Measurements from ENCODE around the gene HS6ST2.

The HS6ST2 gene

GRCh38 chrX:132957211-132958090 lies 978 bp downstream of the HS6ST2 start:
- Histone ChIP-seq H3K27ac (ENCODE audit: low read depth, low read length) (no peak overlapping the region), H4K20me1 (ENCODE audit: control insufficient read depth, insufficient read depth, low read depth, low read length) (no peaks in the 10 kb centered on the region), H3K36me3 (ENCODE audit: control insufficient read depth, low read length) (no peaks in the 10 kb centered on the region), H3K9me3 (ENCODE audit: control insufficient read depth, insufficient read depth, low read length) (no peaks in the 10 kb centered on the region), H3K4me1 (ENCODE audit: control insufficient read depth, low read length) (no peaks in the 10 kb centered on the region), H3F3A (ENCODE audit: control insufficient read depth, insufficient read depth) (no peaks in the 10 kb centered on the region), H3K9me2 (replicated peaks; ENCODE audit: control insufficient read depth, low read length) (no peaks in the 10 kb centered on the region), H3K4me2 (ENCODE audit: low read length) (no peak overlapping the region), H3K79me2 (ENCODE audit: control insufficient read depth, low read length) (no peaks in the 10 kb centered on the region), H3K4me3 (ENCODE audit: low read length) (no peak overlapping the region), H3K27me3 (ENCODE audit: control insufficient read depth, low read length) (no peaks in the 10 kb centered on the region)
- TF ChIP-seq CTCF (IDR thresholded peaks at IDR 0.05; ENCODE audit: low read depth, low read length, poor library complexity, severe bottlenecking), result no peak
- TF ChIP-seq EZH2phosphoT487 (IDR thresholded peaks at IDR 0.05; ENCODE audit: borderline replicate concordance, low read length), result no peak

GRCh38 chrX:132956421-132957210 lies 1.8 kb downstream of the HS6ST2 start:
- H3K4me3 ChIP-seq (ENCODE audit: low read length), result no peak overlapping the region
- H3K4me1 ChIP-seq (ENCODE audit: control insufficient read depth, low read length), result no peaks in the 10 kb centered on the region
- no peaks in the 10 kb centered on the region for H3K36me3 ChIP-seq (ENCODE audit: control insufficient read depth, low read length)
- no peaks in the 10 kb centered on the region for H4K20me1 ChIP-seq (ENCODE audit: control insufficient read depth, insufficient read depth, low read depth, low read length)
- no peaks in the 10 kb centered on the region for H3K79me2 ChIP-seq (ENCODE audit: control insufficient read depth, low read length)
- no peak overlapping the region for H3K4me2 ChIP-seq (ENCODE audit: low read length)
- no peak overlapping the region for H3K27ac ChIP-seq (ENCODE audit: low read depth, low read length)
- TF ChIP-seq EZH2phosphoT487 (IDR thresholded peaks at IDR 0.05; ENCODE audit: borderline replicate concordance, low read length) (no peak), CTCF (IDR thresholded peaks at IDR 0.05; ENCODE audit: low read depth, low read length, poor library complexity, severe bottlenecking) (no peak)
- H3F3A ChIP-seq (ENCODE audit: control insufficient read depth, insufficient read depth), result no peaks in the 10 kb centered on the region
- no peaks in the 10 kb centered on the region for H3K27me3 ChIP-seq (ENCODE audit: control insufficient read depth, low read length)
- H3K9me3 ChIP-seq (ENCODE audit: control insufficient read depth, insufficient read depth, low read length), result no peaks in the 10 kb centered on the region
- no peaks in the 10 kb centered on the region for H3K9me2 ChIP-seq (replicated peaks; ENCODE audit: control insufficient read depth, low read length)

GRCh38 chrX:132955690-132956089 lies 2.7 kb downstream of the HS6ST2 start:
- H3K27me3 ChIP-seq (ENCODE audit: control insufficient read depth, low read length), result no peaks in the 10 kb centered on the region
- TF ChIP-seq EZH2phosphoT487 (IDR thresholded peaks at IDR 0.05; ENCODE audit: borderline replicate concordance, low read length), result no peak
- TF ChIP-seq CTCF (IDR thresholded peaks at IDR 0.05; ENCODE audit: low read depth, low read length, poor library complexity, severe bottlenecking), result no peak
- no peak overlapping the region for H3K4me2 ChIP-seq (ENCODE audit: low read length)
- no peaks in the 10 kb centered on the region for H3K36me3 ChIP-seq (ENCODE audit: control insufficient read depth, low read length)
- no peaks in the 10 kb centered on the region for H3K4me1 ChIP-seq (ENCODE audit: control insufficient read depth, low read length)
- H3F3A ChIP-seq (ENCODE audit: control insufficient read depth, insufficient read depth), result no peaks in the 10 kb centered on the region
- no peaks in the 10 kb centered on the region for H3K9me2 ChIP-seq (replicated peaks; ENCODE audit: control insufficient read depth, low read length)
- no peak overlapping the region for H3K27ac ChIP-seq (ENCODE audit: low read depth, low read length)
- H3K4me3 ChIP-seq (ENCODE audit: low read length), result no peak overlapping the region
- no peaks in the 10 kb centered on the region for H4K20me1 ChIP-seq (ENCODE audit: control insufficient read depth, insufficient read depth, low read depth, low read length)
- H3K79me2 ChIP-seq (ENCODE audit: control insufficient read depth, low read length), result no peaks in the 10 kb centered on the region
- no peaks in the 10 kb centered on the region for H3K9me3 ChIP-seq (ENCODE audit: control insufficient read depth, insufficient read depth, low read length)

Data from DOHH2 (cell line).